ENCODE data around the gene ALDH9A1.
A peak's percentile ranks its signal among the peaks of the same experiment; 100 is the strongest.

Gene ALDH9A1

DNA sequence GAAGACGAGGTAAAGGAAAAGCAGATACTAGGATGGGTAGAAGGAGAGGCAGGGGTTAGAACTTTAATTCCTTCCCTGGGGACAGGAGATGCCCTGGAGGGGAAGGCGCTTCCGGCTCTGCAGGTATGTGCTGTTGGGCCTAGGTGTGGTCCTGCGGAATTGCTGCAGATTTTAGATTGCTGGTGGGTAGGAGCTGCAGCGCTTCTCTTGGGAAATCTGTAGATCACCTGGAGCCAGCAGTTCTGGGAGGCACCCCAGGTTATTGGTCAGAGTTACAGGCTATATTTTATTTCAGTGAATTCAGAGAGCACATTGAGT, 66.3 kb downstream of the ALDH9A1 start:
- Histone ChIP-seq H3K9me3 (ENCODE audit: insufficient read depth, low read depth, low read length) (no peaks in the 10 kb centered on the region), H3K9ac (ENCODE audit: low read depth, low read length) (peak overlapping the region; percentile 69), H3K4me1 (ENCODE audit: insufficient read depth, low read length) (peaks cover 29% of the 10 kb centered on the region), H3K4me3 (ENCODE audit: low read length) (peak overlapping the region; percentile 96), H3K27ac (ENCODE audit: low read depth, low read length) (no peak overlapping the region), H3K27me3 (ENCODE audit: insufficient read depth, low read length) (peaks cover 6% of the 10 kb centered on the region; the same call in 1 of the 2 replicates), H3K36me3 (ENCODE audit: insufficient read depth, low read length) (peaks cover 3% of the 10 kb centered on the region; the same call in 1 of the 2 replicates)
- WGBS: 9% methylated on average over 5 of the region's 5 CpGs

DNA sequence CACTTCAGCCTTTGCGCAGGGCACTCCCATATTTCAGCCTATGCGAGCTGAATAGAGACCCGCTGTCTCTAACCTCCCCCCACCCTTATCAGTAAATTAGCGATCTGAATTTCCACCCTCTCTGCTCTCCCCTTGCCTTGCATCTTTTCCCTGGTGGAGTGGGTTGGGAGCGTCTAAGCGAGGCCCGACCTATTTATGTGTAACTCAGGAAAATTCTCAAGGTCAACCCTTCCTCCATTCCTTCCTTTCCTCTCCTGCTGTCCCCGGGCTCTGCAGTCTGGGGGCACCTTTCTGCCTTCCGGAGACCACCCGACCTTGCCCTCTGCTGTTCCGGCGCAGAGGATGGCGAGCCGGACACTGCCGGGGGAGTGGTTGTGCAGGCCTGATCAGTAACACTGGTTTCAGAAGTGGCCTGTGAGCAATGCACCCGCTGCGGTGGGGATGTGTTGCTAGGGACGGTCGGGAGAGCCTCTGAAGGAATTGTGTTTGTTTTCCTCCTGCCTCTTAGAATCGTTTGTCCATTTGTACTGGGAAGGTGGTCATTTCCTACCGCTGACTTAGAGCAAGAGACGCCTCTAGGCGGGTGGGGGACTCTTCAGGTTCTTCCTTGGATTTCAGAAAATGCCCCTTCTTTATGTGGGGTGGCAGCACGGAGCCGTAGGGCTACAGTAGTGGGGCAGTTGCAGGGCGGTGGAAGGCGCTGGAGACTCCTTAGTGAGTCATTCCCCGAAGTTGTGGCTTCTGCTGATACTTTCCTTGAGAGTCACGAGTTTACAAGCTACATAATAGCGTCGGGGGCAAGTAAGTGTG, 66.8 kb downstream of the ALDH9A1 start:
- peaks cover 6% of the 10 kb centered on the region; the same call in 1 of the 2 replicates for H3K27me3 ChIP-seq (ENCODE audit: insufficient read depth, low read length)
- H3K9ac ChIP-seq (ENCODE audit: low read depth, low read length): peak overlapping the region; percentile 69
- peaks cover 29% of the 10 kb centered on the region for H3K4me1 ChIP-seq (ENCODE audit: insufficient read depth, low read length)
- no peaks in the 10 kb centered on the region for H3K9me3 ChIP-seq (ENCODE audit: insufficient read depth, low read depth, low read length)
- H3K36me3 ChIP-seq (ENCODE audit: insufficient read depth, low read length): peaks cover 3% of the 10 kb centered on the region; the same call in 1 of the 2 replicates
- WGBS: under 1% methylated on average over 31 of the region's 31 CpGs
- H3K4me3 ChIP-seq (ENCODE audit: low read length): peak overlapping the region; percentile 96
- no peak overlapping the region for H3K27ac ChIP-seq (ENCODE audit: low read depth, low read length)

DNA sequence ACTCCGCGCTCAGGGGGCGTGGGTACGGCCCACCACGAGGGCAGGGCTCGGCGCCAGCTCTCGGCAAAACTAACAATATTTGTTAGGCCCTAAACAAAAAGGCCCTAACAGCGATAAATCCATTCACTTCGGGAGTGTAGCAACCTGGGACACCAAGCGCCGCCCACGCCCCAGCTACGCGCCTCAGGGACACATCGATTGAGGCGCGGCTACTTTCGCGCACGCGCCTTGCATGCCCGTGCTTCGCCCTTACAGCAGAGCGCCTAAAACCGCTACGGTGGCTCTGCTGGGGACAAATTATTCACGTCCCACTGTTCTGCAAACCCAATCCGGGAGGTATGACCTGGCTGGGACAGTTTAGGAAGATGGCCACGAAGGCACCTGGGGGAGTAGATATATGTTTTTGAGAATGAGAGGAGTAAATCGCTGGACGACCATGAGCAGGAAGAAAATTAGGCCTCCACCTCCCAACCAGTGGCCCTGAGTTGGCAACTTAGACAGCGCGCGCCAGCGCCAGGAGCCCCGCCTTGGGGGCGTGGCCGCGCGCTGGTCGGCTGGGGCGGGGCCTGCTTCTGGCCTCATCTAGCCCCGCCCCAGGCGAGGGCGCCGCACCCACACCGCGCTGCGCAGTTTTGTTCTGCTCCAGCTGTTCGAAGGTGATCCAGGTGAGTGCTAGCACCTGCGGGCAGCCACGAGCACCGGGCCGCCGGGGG, 67.6 kb downstream of the ALDH9A1 start, which contains the start of gene MGST3:
TSS of gene MGST3 (plus strand) at position 606 of the 713 bp plus-strand sequence. CDS start 18,614 bp downstream, outside the sequence.
- Histone ChIP-seq H3K9me3 (ENCODE audit: insufficient read depth, low read depth, low read length) (no peaks in the 10 kb centered on the region), H3K9ac (ENCODE audit: low read depth, low read length) (peak within 1 kb of the TSS; percentile 84), H3K4me1 (ENCODE audit: insufficient read depth, low read length) (peaks cover 29% of the 10 kb centered on the region), H3K27me3 (ENCODE audit: insufficient read depth, low read length) (peaks cover 6% of the 10 kb centered on the region; the same call in 1 of the 2 replicates), H3K4me3 (ENCODE audit: low read length) (peak within 1 kb of the TSS; percentile 96), H3K27ac (ENCODE audit: low read depth, low read length) (peak within 1 kb of the TSS; percentile 90), H3K36me3 (ENCODE audit: insufficient read depth, low read length) (peaks cover 3% of the 10 kb centered on the region; the same call in 1 of the 2 replicates)
- under 1% methylated on average over 56 of the region's 56 CpGs for WGBS

DNA sequence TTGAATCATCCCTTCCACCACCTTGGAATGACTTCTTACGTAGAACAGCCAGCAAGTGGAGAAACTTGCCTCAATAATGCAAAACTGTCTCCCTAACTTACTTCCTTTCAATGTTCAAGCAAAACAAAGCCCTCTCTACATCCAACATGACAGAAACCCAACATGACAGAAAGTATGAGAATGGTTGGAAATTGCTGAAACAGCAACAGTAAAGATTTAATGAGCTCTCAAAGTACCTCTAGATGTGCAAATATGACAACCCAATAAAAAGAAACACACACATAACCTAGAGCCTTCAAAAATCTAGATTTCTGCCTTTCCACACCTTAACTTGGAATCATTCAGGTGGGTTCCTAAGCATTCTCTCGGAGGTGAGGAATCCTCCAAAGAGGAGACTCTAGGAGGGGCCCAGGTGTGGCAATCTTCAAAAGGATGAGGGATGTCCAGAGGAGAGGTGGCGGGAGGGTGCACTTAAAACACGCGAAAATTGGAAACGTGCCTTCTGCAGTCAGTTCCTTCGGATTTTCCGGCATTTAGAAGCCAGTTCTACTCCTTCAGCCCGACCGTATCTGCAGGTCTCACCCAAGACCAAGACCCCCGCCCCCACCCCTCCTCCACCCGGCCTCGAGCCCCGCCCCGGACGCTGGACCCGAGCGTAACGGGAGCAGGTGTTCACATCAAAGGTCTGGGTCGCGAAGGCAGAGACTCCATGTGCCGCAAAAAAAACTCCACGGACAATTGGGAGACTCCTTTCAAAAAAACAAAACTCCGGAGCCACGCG, 68.3 kb downstream of the ALDH9A1 start:
- WGBS: 5% methylated on average over 24 of the region's 26 CpGs
- peaks cover 6% of the 10 kb centered on the region; the same call in 1 of the 2 replicates for H3K27me3 ChIP-seq (ENCODE audit: insufficient read depth, low read length)
- H3K27ac ChIP-seq (ENCODE audit: low read depth, low read length): peak overlapping the region; percentile 90

DNA sequence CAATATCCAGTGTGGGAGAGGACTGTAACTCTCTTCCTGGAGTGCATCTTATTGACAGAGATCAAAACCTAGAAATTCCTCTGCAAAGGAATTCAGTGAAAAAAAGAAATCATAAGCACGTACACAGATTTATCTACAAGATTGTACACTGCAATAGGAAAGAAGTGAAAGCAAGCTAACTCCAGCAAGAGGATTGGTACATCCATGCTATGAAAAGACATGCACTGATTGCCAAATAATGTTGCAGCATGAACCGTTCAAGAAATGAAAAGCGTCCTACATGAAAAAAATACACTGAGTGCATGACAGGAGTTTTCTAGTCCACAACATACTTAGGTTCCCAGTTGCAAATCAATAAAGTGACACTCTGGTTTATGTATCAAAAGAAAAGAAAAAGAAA, 69.2 kb downstream of the ALDH9A1 start:
- WGBS: 99% methylated on average over 3 of the region's 3 CpGs

More for the DNA sequence above, 68.3 kb downstream of the ALDH9A1 start:
- H3K36me3 ChIP-seq (ENCODE audit: insufficient read depth, low read length): no peaks in the 10 kb centered on the region
- peak overlapping the region; percentile 96 for H3K4me3 ChIP-seq (ENCODE audit: low read length)
- no peaks in the 10 kb centered on the region for H3K9me3 ChIP-seq (ENCODE audit: insufficient read depth, low read depth, low read length)
- peaks cover 22% of the 10 kb centered on the region for H3K4me1 ChIP-seq (ENCODE audit: insufficient read depth, low read length)
- peak overlapping the region; percentile 84 for H3K9ac ChIP-seq (ENCODE audit: low read depth, low read length)

DNA sequence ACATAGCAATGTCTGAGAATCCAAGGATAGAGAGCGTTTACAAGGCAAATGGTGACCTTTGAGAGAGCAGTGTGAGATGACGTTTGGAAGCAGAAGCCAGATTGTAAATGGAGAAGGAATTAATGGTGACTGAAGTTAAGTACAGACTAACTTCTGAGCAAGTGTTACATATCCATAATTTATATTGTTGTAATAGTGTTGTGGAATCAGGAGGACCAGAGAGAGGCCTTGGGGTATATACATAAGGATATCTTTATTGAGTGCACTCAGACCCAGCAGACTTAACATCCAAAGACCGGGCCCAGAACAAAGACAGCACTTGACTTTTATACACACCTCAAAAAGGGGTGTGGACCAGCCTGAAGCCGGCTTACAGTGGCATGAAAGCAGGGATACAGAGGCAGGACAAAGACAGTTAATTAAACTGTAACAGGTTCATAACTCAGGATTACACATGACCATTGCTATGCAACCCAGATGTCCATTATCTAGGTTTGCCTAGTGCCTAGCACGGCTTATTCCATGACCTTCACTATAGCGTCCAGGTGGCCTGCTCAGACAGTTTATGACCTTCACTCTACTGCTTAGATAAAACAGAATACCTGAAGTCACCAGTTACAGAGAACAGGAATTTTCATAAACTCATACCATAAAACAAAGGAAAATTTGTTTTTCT, 70.1 kb downstream of the ALDH9A1 start:
- H3K27ac ChIP-seq (ENCODE audit: low read depth, low read length): no peak overlapping the region
- peaks cover 6% of the 10 kb centered on the region; the same call in 1 of the 2 replicates for H3K27me3 ChIP-seq (ENCODE audit: insufficient read depth, low read length)
- H3K4me1 ChIP-seq (ENCODE audit: insufficient read depth, low read length): peaks cover 19% of the 10 kb centered on the region
- H3K9me3 ChIP-seq (ENCODE audit: insufficient read depth, low read depth, low read length): no peaks in the 10 kb centered on the region
- 84% methylated on average over 6 of the region's 6 CpGs for WGBS
- H3K9ac ChIP-seq (ENCODE audit: low read depth, low read length): no peak overlapping the region
- no peak overlapping the region for H3K4me3 ChIP-seq (ENCODE audit: low read length)
- no peaks in the 10 kb centered on the region for H3K36me3 ChIP-seq (ENCODE audit: insufficient read depth, low read length)

More for the DNA sequence above, 69.2 kb downstream of the ALDH9A1 start:
- Histone ChIP-seq H3K36me3 (ENCODE audit: insufficient read depth, low read length) (no peaks in the 10 kb centered on the region), H3K27me3 (ENCODE audit: insufficient read depth, low read length) (peaks cover 6% of the 10 kb centered on the region; the same call in 1 of the 2 replicates), H3K9ac (ENCODE audit: low read depth, low read length) (no peak overlapping the region), H3K4me1 (ENCODE audit: insufficient read depth, low read length) (peaks cover 19% of the 10 kb centered on the region), H3K4me3 (ENCODE audit: low read length) (no peak overlapping the region), H3K27ac (ENCODE audit: low read depth, low read length) (no peak overlapping the region), H3K9me3 (ENCODE audit: insufficient read depth, low read depth, low read length) (no peaks in the 10 kb centered on the region)

DNA sequence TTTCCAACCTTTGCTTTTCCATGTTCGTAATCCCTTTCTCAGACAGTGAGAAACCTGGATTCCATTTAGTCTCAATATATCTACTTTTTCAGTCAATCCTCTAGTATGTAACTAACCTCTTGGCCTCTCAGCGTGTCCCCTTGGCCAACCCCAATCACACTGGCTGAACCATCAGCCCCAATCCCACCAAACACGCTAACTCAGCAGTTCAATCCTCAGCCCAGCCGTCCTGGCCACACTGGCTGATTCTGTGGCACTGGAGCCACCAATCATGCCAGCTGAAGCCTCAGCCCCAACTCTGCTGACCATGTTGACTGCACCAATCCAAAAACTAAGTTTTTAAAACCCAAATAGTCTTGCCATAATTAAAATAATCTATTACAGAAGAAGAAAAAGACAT, 73.9 kb downstream of the ALDH9A1 start:
- peaks cover 5% of the 10 kb centered on the region; the same call in 1 of the 2 replicates for H3K27me3 ChIP-seq (ENCODE audit: insufficient read depth, low read length)
- no peak overlapping the region for H3K9ac ChIP-seq (ENCODE audit: low read depth, low read length)
- H3K4me1 ChIP-seq (ENCODE audit: insufficient read depth, low read length): peaks cover 3% of the 10 kb centered on the region
- H3K9me3 ChIP-seq (ENCODE audit: insufficient read depth, low read depth, low read length): no peaks in the 10 kb centered on the region
- no peak overlapping the region for H3K27ac ChIP-seq (ENCODE audit: low read depth, low read length)
- no peaks in the 10 kb centered on the region for H3K36me3 ChIP-seq (ENCODE audit: insufficient read depth, low read length)
- WGBS: 86% methylated on average over 4 of the region's 4 CpGs
- no peak overlapping the region for H3K4me3 ChIP-seq (ENCODE audit: low read length)

DNA sequence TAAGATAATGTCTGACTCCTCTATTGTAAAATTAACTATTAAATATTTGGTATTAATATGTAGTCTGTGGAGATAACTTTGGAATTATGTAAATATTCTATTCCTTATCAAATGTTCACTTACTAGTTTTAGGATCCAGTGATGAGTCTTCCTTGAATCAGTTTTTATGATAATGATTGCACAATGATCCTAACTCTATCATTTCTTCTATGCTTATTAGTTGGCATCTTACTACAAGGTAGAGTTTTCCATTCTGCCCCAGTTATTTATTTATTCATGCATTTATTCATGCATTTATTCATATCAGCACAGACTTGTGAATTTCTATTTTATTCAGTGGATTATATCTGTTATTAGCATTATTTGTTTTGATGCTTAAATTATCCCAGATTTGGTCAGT, 74.7 kb downstream of the ALDH9A1 start:
- Histone ChIP-seq H3K4me3 (ENCODE audit: low read length) (no peak overlapping the region), H3K9ac (ENCODE audit: low read depth, low read length) (no peak overlapping the region), H3K9me3 (ENCODE audit: insufficient read depth, low read depth, low read length) (no peaks in the 10 kb centered on the region), H3K27ac (ENCODE audit: low read depth, low read length) (no peak overlapping the region), H3K27me3 (ENCODE audit: insufficient read depth, low read length) (no peaks in the 10 kb centered on the region), H3K4me1 (ENCODE audit: insufficient read depth, low read length) (no peaks in the 10 kb centered on the region), H3K36me3 (ENCODE audit: insufficient read depth, low read length) (no peaks in the 10 kb centered on the region)

DNA sequence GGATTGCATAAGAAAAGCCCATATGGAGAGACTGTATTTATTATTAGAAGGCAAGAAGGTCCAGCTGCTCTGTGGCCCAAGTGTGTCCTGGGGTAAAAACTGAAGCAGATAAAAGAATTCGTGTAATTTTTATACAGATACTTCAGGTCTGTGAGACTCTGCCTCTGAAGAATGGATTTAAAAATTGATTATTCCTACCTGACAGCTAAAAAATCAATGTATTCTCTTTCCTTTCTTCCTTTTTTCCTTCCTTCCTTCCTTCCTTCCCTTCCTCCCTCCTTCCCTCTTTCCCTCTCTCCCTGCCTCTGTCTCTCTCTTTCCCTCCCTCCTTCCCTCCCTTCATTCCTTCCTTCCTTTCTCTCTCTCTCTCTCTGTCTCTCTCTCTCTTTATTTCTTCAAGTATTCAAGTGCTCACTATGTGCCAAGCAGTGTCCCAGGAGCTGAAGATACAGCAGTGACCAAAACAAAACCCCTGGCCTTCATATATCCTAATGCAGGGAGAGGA, 78.7 kb downstream of the ALDH9A1 start:
- H3K4me1 ChIP-seq (ENCODE audit: insufficient read depth, low read length): peaks cover 13% of the 10 kb centered on the region; the same call in 1 of the 2 replicates
- H3K27ac ChIP-seq (ENCODE audit: low read depth, low read length): no peak overlapping the region
- H3K9me3 ChIP-seq (ENCODE audit: insufficient read depth, low read depth, low read length): no peaks in the 10 kb centered on the region
- no peaks in the 10 kb centered on the region for H3K36me3 ChIP-seq (ENCODE audit: insufficient read depth, low read length)
- H3K9ac ChIP-seq (ENCODE audit: low read depth, low read length): no peak overlapping the region
- WGBS: 100% methylated on average over 1 of the region's 1 CpG
- H3K4me3 ChIP-seq (ENCODE audit: low read length): no peak overlapping the region
- H3K27me3 ChIP-seq (ENCODE audit: insufficient read depth, low read length): no peaks in the 10 kb centered on the region

DNA sequence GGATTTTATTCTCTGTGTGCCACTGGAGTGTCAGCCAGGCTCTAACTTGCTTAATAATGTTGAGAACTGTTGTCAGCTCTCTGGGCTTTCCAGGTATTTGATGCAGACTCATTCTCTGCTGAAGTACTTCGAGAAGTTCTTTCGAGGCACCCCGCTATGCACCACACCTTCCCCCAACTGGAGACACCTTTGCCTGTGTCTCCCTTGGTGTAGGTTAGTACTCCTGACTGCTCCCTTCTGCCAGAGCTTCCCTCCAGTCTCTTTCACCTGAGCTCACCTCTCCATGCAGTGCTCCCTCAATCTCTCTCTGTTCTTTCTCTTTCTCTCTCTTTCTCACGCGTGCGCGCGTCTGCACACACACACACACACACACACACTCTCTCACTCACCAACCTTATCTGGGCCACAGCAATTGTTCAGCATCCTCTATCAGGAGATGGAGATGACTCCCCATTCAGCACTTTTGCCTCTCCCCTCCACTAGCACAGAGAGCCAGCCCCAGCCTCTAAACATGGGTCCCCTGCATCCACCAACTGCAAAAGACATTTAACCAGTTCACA, 81.3 kb downstream of the ALDH9A1 start:
- no peak overlapping the region for H3K4me3 ChIP-seq (ENCODE audit: low read length)
- H3K9ac ChIP-seq (ENCODE audit: low read depth, low read length): no peak overlapping the region
- H3K27me3 ChIP-seq (ENCODE audit: insufficient read depth, low read length): no peaks in the 10 kb centered on the region
- 88% methylated on average over 8 of the region's 8 CpGs for WGBS
- no peaks in the 10 kb centered on the region for H3K9me3 ChIP-seq (ENCODE audit: insufficient read depth, low read depth, low read length)
- H3K36me3 ChIP-seq (ENCODE audit: insufficient read depth, low read length): no peaks in the 10 kb centered on the region
- H3K27ac ChIP-seq (ENCODE audit: low read depth, low read length): no peak overlapping the region
- H3K4me1 ChIP-seq (ENCODE audit: insufficient read depth, low read length): peaks cover 13% of the 10 kb centered on the region; the same call in 1 of the 2 replicates
